ENCODE measurements around the gene DPP8. TPM values are rescaled to one million over a fixed set of nuclear protein-coding genes. Genes with fewer than 3 reads are reported as not detected.

The DPP8 gene
- total RNA-seq, 1 experiment from 2014 or later, result 29.6 TPM

- POLR2A ChIA-PET (ENCODE audit: low non-redundant PET), result no interaction called here
- DNase-seq (ENCODE audit: low spot score), result no peak
Measured at GRCh38 chr15:65396283-65396964, 121.1 kb downstream of the DPP8 start.

GRCh38 chr15:65395567-65396202 is 121.8 kb downstream of the DPP8 start:
- Histone ChIP-seq H3K36me3 (ENCODE audit: insufficient read depth, low read length, poor library complexity, severe bottlenecking) (no peaks in the 10 kb centered on the region), H3K27ac (ENCODE audit: low read depth, low read length, poor library complexity, severe bottlenecking) (no peak overlapping the region), H3K27me3 (replicated peaks; ENCODE audit: insufficient read depth, low read depth, low read length, poor library complexity) (no peaks in the 10 kb centered on the region), H3K9me3 (ENCODE audit: low read depth, low read length, poor library complexity, severe bottlenecking) (no peaks in the 10 kb centered on the region), H3K4me1 (ENCODE audit: insufficient read depth, low read length, poor library complexity, severe bottlenecking) (no peaks in the 10 kb centered on the region), H3K4me3 (ENCODE audit: low read depth, low read length, poor library complexity, severe bottlenecking) (no peak overlapping the region)
- BruUV-seq (replicated peaks), result no TSS peak
- intact Hi-C loops (cut with micrococcal nuclease; ENCODE audit: unreplicated experiment), result no loop called here
- no peak for DNase-seq (ENCODE audit: low spot score)
- ChIA-PET CTCF (no interaction called here), POLR2A (ENCODE audit: low non-redundant PET) (no interaction called here)
- TF ChIP-seq CTCF (conservative IDR thresholded peaks at IDR 0.05; ENCODE audit: low read depth, low read length) (no peak), EZH2 (IDR thresholded peaks at IDR 0.05; ENCODE audit: borderline replicate concordance, low read depth, low read length, poor library complexity, severe bottlenecking) (no peak)

More at GRCh38 chr15:65396283-65396964, 121.1 kb downstream of the DPP8 start:
- Histone ChIP-seq H3K4me1 (ENCODE audit: insufficient read depth, low read length, poor library complexity, severe bottlenecking) (peaks cover 6% of the 10 kb centered on the region), H3K36me3 (ENCODE audit: insufficient read depth, low read length, poor library complexity, severe bottlenecking) (no peaks in the 10 kb centered on the region), H3K9me3 (ENCODE audit: low read depth, low read length, poor library complexity, severe bottlenecking) (no peaks in the 10 kb centered on the region), H3K27me3 (replicated peaks; ENCODE audit: insufficient read depth, low read depth, low read length, poor library complexity) (no peaks in the 10 kb centered on the region), H3K4me3 (ENCODE audit: low read depth, low read length, poor library complexity, severe bottlenecking) (no peak overlapping the region), H3K27ac (ENCODE audit: low read depth, low read length, poor library complexity, severe bottlenecking) (no peak overlapping the region)
- intact Hi-C loops (cut with micrococcal nuclease; ENCODE audit: unreplicated experiment), result no loop called here
- no TSS peak for BruUV-seq (replicated peaks)
- TF ChIP-seq EZH2 (IDR thresholded peaks at IDR 0.05; ENCODE audit: borderline replicate concordance, low read depth, low read length, poor library complexity, severe bottlenecking) (no peak), CTCF (conservative IDR thresholded peaks at IDR 0.05; ENCODE audit: low read depth, low read length) (no peak)
- CTCF ChIA-PET, result no interaction called here

- TF ChIP-seq CTCF (conservative IDR thresholded peaks at IDR 0.05; ENCODE audit: low read depth, low read length), result no peak
- TF ChIP-seq EZH2 (IDR thresholded peaks at IDR 0.05; ENCODE audit: borderline replicate concordance, low read depth, low read length, poor library complexity, severe bottlenecking), result no peak
Measured at GRCh38 chr15:65394936-65395335, 122.6 kb downstream of the DPP8 start.

More at GRCh38 chr15:65394936-65395335, 122.6 kb downstream of the DPP8 start:
- intact Hi-C loops (cut with micrococcal nuclease; ENCODE audit: unreplicated experiment), result no loop called here
- CTCF ChIA-PET, result no interaction called here
- H3K27ac ChIP-seq (ENCODE audit: low read depth, low read length, poor library complexity, severe bottlenecking), result no peak overlapping the region
- no peaks in the 10 kb centered on the region for H3K27me3 ChIP-seq (replicated peaks; ENCODE audit: insufficient read depth, low read depth, low read length, poor library complexity)
- POLR2A ChIA-PET (ENCODE audit: low non-redundant PET), result no interaction called here
- H3K4me1 ChIP-seq (ENCODE audit: insufficient read depth, low read length, poor library complexity, severe bottlenecking), result no peaks in the 10 kb centered on the region
- no TSS peak for BruUV-seq (replicated peaks)
- H3K36me3 ChIP-seq (ENCODE audit: insufficient read depth, low read length, poor library complexity, severe bottlenecking), result no peaks in the 10 kb centered on the region
- H3K4me3 ChIP-seq (ENCODE audit: low read depth, low read length, poor library complexity, severe bottlenecking), result no peak overlapping the region
- DNase-seq (ENCODE audit: low spot score), result no peak
- H3K9me3 ChIP-seq (ENCODE audit: low read depth, low read length, poor library complexity, severe bottlenecking), result no peaks in the 10 kb centered on the region
